ENCODE data around the gene CELSR1.

- TF ChIP-seq EZH2 (IDR thresholded peaks at IDR 0.05; ENCODE audit: low read length, missing control alignments), result no peak
- no peak for TF ChIP-seq CTCF (conservative IDR thresholded peaks at IDR 0.05 in 1 of 2, IDR thresholded peaks at IDR 0.05 in 1 of 2; ENCODE audit: low read depth in 1 of 2, low read length in 2 of 2)
Measured at GRCh38 chr22:46459347-46460065, 77.9 kb downstream of the CELSR1 start.
